ENCODE data around the gene GDF10.

- TF ChIP-seq, protein P1, sequence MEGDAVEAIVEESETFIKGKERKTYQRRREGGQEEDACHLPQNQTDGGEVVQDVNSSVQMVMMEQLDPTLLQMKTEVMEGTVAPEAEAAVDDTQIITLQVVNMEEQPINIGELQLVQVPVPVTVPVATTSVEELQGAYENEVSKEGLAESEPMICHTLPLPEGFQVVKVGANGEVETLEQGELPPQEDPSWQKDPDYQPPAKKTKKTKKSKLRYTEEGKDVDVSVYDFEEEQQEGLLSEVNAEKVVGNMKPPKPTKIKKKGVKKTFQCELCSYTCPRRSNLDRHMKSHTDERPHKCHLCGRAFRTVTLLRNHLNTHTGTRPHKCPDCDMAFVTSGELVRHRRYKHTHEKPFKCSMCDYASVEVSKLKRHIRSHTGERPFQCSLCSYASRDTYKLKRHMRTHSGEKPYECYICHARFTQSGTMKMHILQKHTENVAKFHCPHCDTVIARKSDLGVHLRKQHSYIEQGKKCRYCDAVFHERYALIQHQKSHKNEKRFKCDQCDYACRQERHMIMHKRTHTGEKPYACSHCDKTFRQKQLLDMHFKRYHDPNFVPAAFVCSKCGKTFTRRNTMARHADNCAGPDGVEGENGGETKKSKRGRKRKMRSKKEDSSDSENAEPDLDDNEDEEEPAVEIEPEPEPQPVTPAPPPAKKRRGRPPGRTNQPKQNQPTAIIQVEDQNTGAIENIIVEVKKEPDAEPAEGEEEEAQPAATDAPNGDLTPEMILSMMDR (IDR thresholded peaks at IDR 0.05; ENCODE audit: insufficient read depth, low read length) = no peak
- TF ChIP-seq POLR2AphosphoS5 (IDR thresholded peaks at IDR 0.05; ENCODE audit: low read depth) = no peak
- no peak for TF ChIP-seq SPI1 (IDR thresholded peaks at IDR 0.05; ENCODE audit: borderline replicate concordance, low read depth)
- no peak for TF ChIP-seq GABPA (IDR thresholded peaks at IDR 0.05; ENCODE audit: low read depth)
- TF ChIP-seq, protein P2, sequence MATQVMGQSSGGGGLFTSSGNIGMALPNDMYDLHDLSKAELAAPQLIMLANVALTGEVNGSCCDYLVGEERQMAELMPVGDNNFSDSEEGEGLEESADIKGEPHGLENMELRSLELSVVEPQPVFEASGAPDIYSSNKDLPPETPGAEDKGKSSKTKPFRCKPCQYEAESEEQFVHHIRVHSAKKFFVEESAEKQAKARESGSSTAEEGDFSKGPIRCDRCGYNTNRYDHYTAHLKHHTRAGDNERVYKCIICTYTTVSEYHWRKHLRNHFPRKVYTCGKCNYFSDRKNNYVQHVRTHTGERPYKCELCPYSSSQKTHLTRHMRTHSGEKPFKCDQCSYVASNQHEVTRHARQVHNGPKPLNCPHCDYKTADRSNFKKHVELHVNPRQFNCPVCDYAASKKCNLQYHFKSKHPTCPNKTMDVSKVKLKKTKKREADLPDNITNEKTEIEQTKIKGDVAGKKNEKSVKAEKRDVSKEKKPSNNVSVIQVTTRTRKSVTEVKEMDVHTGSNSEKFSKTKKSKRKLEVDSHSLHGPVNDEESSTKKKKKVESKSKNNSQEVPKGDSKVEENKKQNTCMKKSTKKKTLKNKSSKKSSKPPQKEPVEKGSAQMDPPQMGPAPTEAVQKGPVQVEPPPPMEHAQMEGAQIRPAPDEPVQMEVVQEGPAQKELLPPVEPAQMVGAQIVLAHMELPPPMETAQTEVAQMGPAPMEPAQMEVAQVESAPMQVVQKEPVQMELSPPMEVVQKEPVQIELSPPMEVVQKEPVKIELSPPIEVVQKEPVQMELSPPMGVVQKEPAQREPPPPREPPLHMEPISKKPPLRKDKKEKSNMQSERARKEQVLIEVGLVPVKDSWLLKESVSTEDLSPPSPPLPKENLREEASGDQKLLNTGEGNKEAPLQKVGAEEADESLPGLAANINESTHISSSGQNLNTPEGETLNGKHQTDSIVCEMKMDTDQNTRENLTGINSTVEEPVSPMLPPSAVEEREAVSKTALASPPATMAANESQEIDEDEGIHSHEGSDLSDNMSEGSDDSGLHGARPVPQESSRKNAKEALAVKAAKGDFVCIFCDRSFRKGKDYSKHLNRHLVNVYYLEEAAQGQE (IDR thresholded peaks at IDR 0.05; ENCODE audit: insufficient replicate concordance, low read depth) = no peak
These were observed 29.9 kb downstream of the GDF10 start for GRCh38 chr10:47329855-47330254.

All from HL-60 (cell line).